Glomerular visceral epithelial cell (primary cell): ENCODE data around the gene RTN4IP1.
"Not testable (repeated sequence)": the region's sequence is repeated elsewhere in the genome, so short reads cannot be mapped to it uniquely, and the experiment has no call there.

Experiments used
- DNase-seq: peaks from one replicate; pipeline ENCODE4 v3.0.0-alpha.2; 2016; ENCODE audit errors: extremely low spot score

The RTN4IP1 gene

GRCh38 chr6:106579281-106579680, 50.0 kb downstream of the RTN4IP1 start:
- no peak for DNase-seq

- peak; percentile 69 for DNase-seq
Observed at GRCh38 chr6:106574741-106575458, 54.4 kb downstream of the RTN4IP1 start.

DNA sequence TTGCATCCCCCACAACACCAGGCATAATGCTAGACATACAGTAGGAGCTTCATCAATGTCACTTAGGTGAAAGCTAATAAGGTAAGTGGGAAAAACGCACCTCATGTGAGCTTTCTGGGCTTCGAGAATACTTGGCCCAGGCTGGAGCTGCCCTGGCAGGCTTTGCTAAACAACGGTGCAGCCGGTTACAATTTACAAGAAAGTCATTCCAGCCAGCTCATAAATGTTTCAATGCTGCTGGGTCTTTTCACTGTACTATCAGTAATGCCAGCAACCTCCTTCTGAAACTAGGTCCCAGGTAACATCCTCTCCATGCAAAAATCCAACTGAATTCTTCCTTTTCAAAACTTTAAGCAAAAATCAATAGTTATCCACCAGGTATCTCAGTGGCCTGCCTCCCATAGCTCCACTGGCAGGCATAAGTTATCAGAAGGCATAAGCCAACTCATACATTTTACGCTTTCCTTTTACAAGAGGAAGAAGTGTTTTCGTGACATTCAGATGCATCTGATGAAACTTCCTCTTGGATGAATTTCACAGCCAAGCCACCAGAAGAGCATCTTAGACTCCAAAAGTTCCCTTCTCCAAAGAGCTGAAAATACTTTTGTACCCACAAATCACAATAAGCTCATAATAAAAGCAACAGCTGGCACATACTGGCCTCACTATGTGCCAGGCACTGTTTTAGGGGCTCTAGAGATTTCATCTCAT, 56.3 kb downstream of the RTN4IP1 start:
- no peak for DNase-seq

GRCh38 chr6:106572436-106572835, 56.9 kb downstream of the RTN4IP1 start:
- DNase-seq, result no peak

DNA sequence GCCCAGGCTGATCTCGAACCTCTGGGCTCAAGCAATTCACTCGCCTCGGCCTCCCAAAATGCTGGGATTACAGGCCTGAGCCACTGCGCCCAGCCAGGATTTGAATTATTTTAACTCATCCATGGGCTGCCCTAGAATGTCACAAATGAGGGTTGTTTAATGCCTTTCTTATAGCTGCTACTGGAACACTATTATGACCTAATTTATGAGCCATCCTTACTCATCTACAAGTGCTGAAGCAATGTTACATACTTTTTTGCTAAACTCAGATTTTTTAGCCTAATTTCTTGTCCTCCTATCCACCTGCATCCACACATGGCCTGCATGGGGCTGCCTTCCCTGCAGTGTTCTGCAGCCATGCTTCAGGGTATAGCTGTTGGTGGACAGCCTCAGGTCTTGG, 59.9 kb downstream of the RTN4IP1 start:
- DNase-seq, result no peak

- no peak for DNase-seq
Observed at GRCh38 chr6:106568530-106568929, 60.8 kb downstream of the RTN4IP1 start.

DNA sequence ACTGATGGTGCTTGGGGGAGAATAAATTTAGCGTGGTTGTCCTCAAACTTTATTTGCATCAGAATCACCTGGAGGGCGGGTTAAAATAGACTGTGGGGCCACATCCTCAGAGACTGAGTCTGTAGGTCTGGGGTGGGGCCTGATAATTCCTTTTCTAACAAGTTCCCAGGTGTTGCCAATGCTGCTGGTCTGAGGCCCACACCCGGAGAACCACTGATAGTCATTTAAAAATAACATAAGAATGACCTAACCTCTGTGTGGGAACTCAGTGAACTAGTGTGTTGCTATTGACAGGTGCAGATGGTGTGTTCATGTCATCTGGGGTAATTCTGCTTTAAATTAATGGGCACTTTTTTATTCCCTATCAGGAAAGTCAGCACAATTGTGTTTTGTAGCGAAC, 64.8 kb downstream of the RTN4IP1 start:
- no peak for DNase-seq

GRCh38 chr6:106563614-106564013, 65.7 kb downstream of the RTN4IP1 start:
- DNase-seq, result no peak

- DNase-seq, result no peak
Observed at GRCh38 chr6:106561686-106562405, 67.5 kb downstream of the RTN4IP1 start.

- no peak for DNase-seq
Observed at GRCh38 chr6:106560996-106561685, 68.2 kb downstream of the RTN4IP1 start.

GRCh38 chr6:106559659-106560058, 69.6 kb downstream of the RTN4IP1 start:
- DNase-seq, result not testable (repeated sequence)

DNA sequence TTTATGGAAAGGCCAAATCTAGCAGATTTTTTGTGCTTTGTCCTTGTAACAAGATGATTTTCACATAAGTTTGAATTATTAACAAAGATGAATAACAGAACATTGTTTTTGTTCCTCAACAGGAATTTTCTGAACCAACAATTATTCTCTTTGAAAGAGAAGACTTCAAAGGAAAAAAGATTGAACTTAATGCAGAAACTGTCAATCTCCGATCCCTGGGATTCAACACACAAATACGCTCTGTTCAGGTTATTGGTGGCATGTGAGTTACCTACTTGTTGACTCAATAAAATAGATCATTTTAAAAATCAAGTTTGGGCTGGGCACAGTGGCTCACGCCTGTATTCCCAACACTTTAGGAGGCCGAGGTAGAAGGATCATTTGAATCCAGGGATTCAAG, 70.9 kb downstream of the RTN4IP1 start:
- DNase-seq, result no peak

DNA sequence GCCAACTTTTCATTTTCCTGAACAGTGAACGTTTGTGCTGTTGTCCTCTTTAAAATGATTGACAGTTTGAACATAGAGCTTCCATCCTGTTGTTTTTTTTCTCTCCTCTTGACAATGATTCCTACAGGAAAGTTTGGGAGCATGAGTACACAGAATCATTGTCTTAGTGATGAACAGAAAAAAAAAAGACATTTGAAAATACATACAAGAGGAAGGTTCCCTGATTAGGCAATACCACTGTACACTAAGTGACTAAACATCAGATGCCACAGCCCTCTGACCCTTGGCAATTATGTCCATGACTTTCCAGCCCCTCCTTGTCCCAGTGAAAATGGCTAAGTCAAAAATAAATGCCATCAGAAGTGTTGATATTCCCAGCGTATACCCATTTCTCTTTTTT, 71.5 kb downstream of the RTN4IP1 start:
- DNase-seq, result no peak

GRCh38 chr6:106556368-106556960, 72.8 kb downstream of the RTN4IP1 start:
- DNase-seq, result peak; percentile 25

- DNase-seq, result no peak
Observed at GRCh38 chr6:106555767-106556166, 73.5 kb downstream of the RTN4IP1 start.

DNA sequence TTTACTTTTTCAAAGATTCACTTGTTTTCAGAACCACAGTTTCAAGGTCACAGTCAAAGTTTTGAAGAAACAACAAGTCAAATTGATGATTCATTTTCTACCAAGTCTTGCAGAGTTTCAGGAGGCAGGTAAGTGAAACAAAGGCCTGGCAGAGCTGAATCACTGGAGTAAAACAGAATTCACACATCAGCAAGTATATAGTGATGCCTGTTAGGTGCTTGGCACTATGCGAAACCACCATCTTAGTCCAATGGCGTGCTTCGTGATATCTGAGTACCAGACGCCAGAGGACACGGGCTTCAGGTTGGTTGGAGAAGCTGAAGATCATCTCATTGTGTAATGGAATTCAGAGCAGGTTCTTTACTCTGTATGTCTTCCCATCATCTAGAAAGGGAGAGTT, 75.9 kb downstream of the RTN4IP1 start:
- no peak for DNase-seq

- DNase-seq, result no peak
Observed at GRCh38 chr6:106551155-106551554, 78.1 kb downstream of the RTN4IP1 start.

DNA sequence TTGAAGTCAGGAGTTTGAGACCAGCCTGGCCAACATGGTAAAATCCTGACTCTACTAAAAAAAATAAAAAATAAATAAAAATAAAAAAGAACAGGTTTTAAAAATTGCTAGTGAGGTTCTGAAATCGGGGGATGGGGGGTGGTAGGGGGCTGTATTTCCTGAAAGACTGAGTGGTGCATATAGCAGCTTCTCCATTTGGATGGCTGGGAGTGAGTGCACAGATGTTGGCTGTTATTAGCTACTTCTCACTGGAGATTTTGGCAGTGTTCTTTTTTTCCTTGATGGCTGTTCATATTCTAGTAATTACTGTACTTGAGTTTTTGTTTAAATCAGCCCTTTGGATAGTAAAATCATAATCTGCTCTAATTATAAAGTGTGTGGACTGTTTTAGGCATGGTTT, 79.8 kb downstream of the RTN4IP1 start:
- DNase-seq, result no peak

GRCh38 chr6:106548926-106549455, 80.3 kb downstream of the RTN4IP1 start:
- not testable (repeated sequence) for DNase-seq

GRCh38 chr6:106547601-106548453, 81.5 kb downstream of the RTN4IP1 start:
- DNase-seq, result peak; percentile 84
